IPS DF 4.7 (cell line): Measurements from ENCODE around the gene CNGA3.
"Not testable (repeated sequence)": the region's sequence is repeated elsewhere in the genome, so short reads cannot be mapped to it uniquely, and the experiment has no call there.

Source experiments
- DNase-seq: peaks from one replicate; pipeline ENCODE4 v3.0.0-alpha.2; 2013; ENCODE audit warnings: low spot score; ENCODE audit errors: extremely low read depth

Gene CNGA3

GRCh38 chr2:98346311-98347236, at the start of gene CNGA3:
CNGA3 (plus strand) TSS chr2:98346456; CDS start chr2:98369976, 23,520 bp downstream.
- no peak for DNase-seq

- no peak for DNase-seq
Observed at GRCh38 chr2:98297817-98298682, 48.2 kb upstream of the CNGA3 start.

GRCh38 chr2:98298683-98299164, 47.5 kb upstream of the CNGA3 start:
- no peak for DNase-seq

- no peak for DNase-seq
Observed at GRCh38 chr2:98299211-98299905, 46.9 kb upstream of the CNGA3 start.

GRCh38 chr2:98300141-98300874, 45.9 kb upstream of the CNGA3 start:
- no peak for DNase-seq

GRCh38 chr2:98301469-98301868, 44.8 kb upstream of the CNGA3 start:
- DNase-seq, result no peak

- DNase-seq, result not testable (repeated sequence)
Observed at GRCh38 chr2:98307131-98307696, 39.0 kb upstream of the CNGA3 start.

GRCh38 chr2:98308068-98308467, 38.2 kb upstream of the CNGA3 start:
- no peak for DNase-seq

- DNase-seq, result no peak
Observed at GRCh38 chr2:98308532-98308931, 37.7 kb upstream of the CNGA3 start.

GRCh38 chr2:98309580-98309979, 36.7 kb upstream of the CNGA3 start:
- no peak for DNase-seq

GRCh38 chr2:98310010-98310409, 36.2 kb upstream of the CNGA3 start:
- DNase-seq, result no peak

- DNase-seq, result no peak
Observed at GRCh38 chr2:98311090-98311489, 35.2 kb upstream of the CNGA3 start.

- no peak for DNase-seq
Observed at GRCh38 chr2:98311771-98312545, 34.3 kb upstream of the CNGA3 start.

GRCh38 chr2:98313492-98314250, 32.6 kb upstream of the CNGA3 start:
- DNase-seq, result no peak

GRCh38 chr2:98314251-98314650, 32.0 kb upstream of the CNGA3 start:
- DNase-seq, result no peak

- no peak for DNase-seq
Observed at GRCh38 chr2:98315957-98316356, 30.3 kb upstream of the CNGA3 start.

GRCh38 chr2:98317214-98317613, 29.0 kb upstream of the CNGA3 start:
- DNase-seq, result no peak

- DNase-seq, result not testable (repeated sequence)
Observed at GRCh38 chr2:98320171-98320570, 26.1 kb upstream of the CNGA3 start.

- DNase-seq, result no peak
Observed at GRCh38 chr2:98324181-98324580, 22.1 kb upstream of the CNGA3 start.
